GM12891 (cell line): ENCODE results near the gene CBX6.

Experiments used
- POLR2A ChIP-seq: IDR thresholded peaks from 2 replicates; pipeline ENCODE4 v1.6.1; 2011; ENCODE audit warnings: low read depth, low read length, control low read depth
- POLR2AphosphoS5 ChIP-seq: IDR thresholded peaks from 2 replicates; pipeline ENCODE4 v1.6.1; 2011; ENCODE audit warnings: low read depth, low read length, control low read depth
- POU2F2 ChIP-seq: IDR thresholded peaks from 2 replicates; pipeline ENCODE4 v1.6.1; 2011; ENCODE audit warnings: low read depth, mild to moderate bottlenecking, control low read depth, low read length, moderate library complexity
- TAF1 ChIP-seq: IDR thresholded peaks from 2 replicates; pipeline ENCODE4 v1.6.1; 2011; ENCODE audit warnings: low read depth, low read length, control low read depth

GRCh38 chr22:38823637-38824036 is 48.4 kb downstream of the CBX6 start:
- no peak for TF ChIP-seq POU2F2
- TF ChIP-seq POLR2A, result no peak
- no peak for TF ChIP-seq TAF1
- TF ChIP-seq POLR2AphosphoS5, result no peak
